GM21423 (cell line): Measurements from ENCODE around the gene ARHGAP5.

ENCODE experiments used
- ATAC-seq: cut with Tn5 transposase; IDR thresholded peaks from one replicate; pipeline ENCODE4 v1.9.1; 2021; ENCODE audit warnings: mild to moderate bottlenecking, moderate library complexity; ENCODE audit not compliant: unreplicated experiment

The ARHGAP5 gene

GRCh38 chr14:32077081-32078022, at the start of gene ARHGAP5:
TSS of gene ARHGAP5 (plus strand) at chr14:32077304. CDS start at chr14:32090670, 13,366 bp downstream.
- peak; percentile 37 for ATAC-seq

- no peak for ATAC-seq
These were observed 48.5 kb upstream of the ARHGAP5 start for GRCh38 chr14:32028599-32028998.

GRCh38 chr14:32033543-32033942, 43.6 kb upstream of the ARHGAP5 start:
- no peak for ATAC-seq

GRCh38 chr14:32038876-32039275, 38.2 kb upstream of the ARHGAP5 start:
- no peak for ATAC-seq

GRCh38 chr14:32039401-32040030, 37.6 kb upstream of the ARHGAP5 start:
- no peak for ATAC-seq

GRCh38 chr14:32043624-32044023, 33.5 kb upstream of the ARHGAP5 start:
- ATAC-seq, result no peak

- no peak for ATAC-seq
These were observed 32.6 kb upstream of the ARHGAP5 start for GRCh38 chr14:32044454-32044853.

- ATAC-seq, result no peak
These were observed 29.3 kb upstream of the ARHGAP5 start for GRCh38 chr14:32047791-32048190.

GRCh38 chr14:32049361-32050088, 27.6 kb upstream of the ARHGAP5 start:
- no peak for ATAC-seq

GRCh38 chr14:32050878-32051277, 26.2 kb upstream of the ARHGAP5 start:
- ATAC-seq, result no peak

GRCh38 chr14:32054536-32054935, 22.6 kb upstream of the ARHGAP5 start:
- no peak for ATAC-seq

GRCh38 chr14:32055175-32055574, 21.9 kb upstream of the ARHGAP5 start:
- ATAC-seq, result no peak

GRCh38 chr14:32059702-32060101, 17.4 kb upstream of the ARHGAP5 start:
- ATAC-seq, result no peak

- ATAC-seq, result no peak
These were observed 12.2 kb upstream of the ARHGAP5 start for GRCh38 chr14:32064931-32065330.

GRCh38 chr14:32068708-32069107, 8.4 kb upstream of the ARHGAP5 start:
- ATAC-seq, result no peak

- ATAC-seq, result no peak
These were observed 6.8 kb upstream of the ARHGAP5 start for GRCh38 chr14:32070282-32070681.

- no peak for ATAC-seq
These were observed 4.4 kb upstream of the ARHGAP5 start for GRCh38 chr14:32072676-32073075.

- no peak for ATAC-seq
These were observed 3.4 kb upstream of the ARHGAP5 start for GRCh38 chr14:32073537-32074189.

GRCh38 chr14:32074887-32075572, 2.1 kb upstream of the ARHGAP5 start:
- ATAC-seq, result no peak

- no peak for ATAC-seq
These were observed 1.3 kb upstream of the ARHGAP5 start for GRCh38 chr14:32075672-32076277.
